Neutrophil (primary cell): ENCODE data around the gene FAM124A.

Source experiments
- H3K27ac ChIP-seq: fragments of 200-600 bp; sonication (generic); 2 replicates; pipeline ENCODE4 v1.5.1; 2016; ENCODE audit warnings: mild to moderate bottlenecking, moderate library complexity
- H3K27me3 ChIP-seq: fragments of 200-600 bp; sonication (generic); 2 replicates; pipeline ENCODE4 v1.6.0; 2016; ENCODE audit warnings: mild to moderate bottlenecking
- H3K36me3 ChIP-seq: fragments of 200-600 bp; sonication (generic); 2 replicates; pipeline ENCODE4 v1.5.1; 2017
- H3K4me1 ChIP-seq, 2 experiments: fragments of 200-600 bp in 1 of 2; sonication (generic) in 1 of 2; 1 replicate in 1 of 2; 2 replicates in 1 of 2; pipeline versions ENCODE4 v1.5.1 to v1.6.1; 2013 to 2016; ENCODE audit warnings: low read depth in 1 of 2, low read length in 1 of 2, mild to moderate bottlenecking in 1 of 2, moderate library complexity in 1 of 2; ENCODE audit not compliant: control insufficient read depth in 1 of 2, insufficient read depth in 1 of 2
- H3K4me3 ChIP-seq, 2 experiments: fragments of 200-600 bp in 1 of 2; sonication (generic) in 1 of 2; 1 replicate in 1 of 2; 2 replicates in 1 of 2; pipeline ENCODE4 v1.5.1; 2013 to 2016; ENCODE audit warnings: low read depth in 1 of 2, low read length in 1 of 2, mild to moderate bottlenecking in 1 of 2, moderate library complexity in 1 of 2
- H3K9me3 ChIP-seq: fragments of 200-600 bp; sonication (generic); 2 replicates; pipeline ENCODE4 v1.5.1; 2016
- TF ChIP-seq, protein P1 (sequence below): fragments of 200-600 bp; sonication (generic); IDR thresholded peaks from 2 replicates; pipeline ENCODE4 v1.5.1; 2016; ENCODE audit warnings: antibody characterized with exemption

The FAM124A gene

DNA sequence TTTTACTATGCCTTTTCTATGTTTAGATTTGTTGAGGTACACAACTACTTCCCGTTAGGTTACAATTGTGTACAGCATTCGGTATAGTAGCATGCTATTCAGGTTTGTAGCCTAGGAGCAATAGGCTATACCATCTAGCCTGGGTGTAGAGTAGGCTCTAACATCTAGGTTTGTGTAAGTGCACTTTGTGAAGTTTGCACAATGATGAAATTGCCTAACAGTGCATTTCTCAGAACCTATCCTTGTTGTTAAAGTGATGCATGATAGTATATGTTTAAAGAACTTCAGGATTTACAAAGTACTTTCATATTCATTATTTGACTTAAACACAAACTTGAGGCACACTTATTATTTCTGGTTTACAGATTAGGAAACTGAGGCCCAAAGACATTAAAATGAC lies 105.8 kb downstream of the FAM124A start:
- TF ChIP-seq, protein P1, sequence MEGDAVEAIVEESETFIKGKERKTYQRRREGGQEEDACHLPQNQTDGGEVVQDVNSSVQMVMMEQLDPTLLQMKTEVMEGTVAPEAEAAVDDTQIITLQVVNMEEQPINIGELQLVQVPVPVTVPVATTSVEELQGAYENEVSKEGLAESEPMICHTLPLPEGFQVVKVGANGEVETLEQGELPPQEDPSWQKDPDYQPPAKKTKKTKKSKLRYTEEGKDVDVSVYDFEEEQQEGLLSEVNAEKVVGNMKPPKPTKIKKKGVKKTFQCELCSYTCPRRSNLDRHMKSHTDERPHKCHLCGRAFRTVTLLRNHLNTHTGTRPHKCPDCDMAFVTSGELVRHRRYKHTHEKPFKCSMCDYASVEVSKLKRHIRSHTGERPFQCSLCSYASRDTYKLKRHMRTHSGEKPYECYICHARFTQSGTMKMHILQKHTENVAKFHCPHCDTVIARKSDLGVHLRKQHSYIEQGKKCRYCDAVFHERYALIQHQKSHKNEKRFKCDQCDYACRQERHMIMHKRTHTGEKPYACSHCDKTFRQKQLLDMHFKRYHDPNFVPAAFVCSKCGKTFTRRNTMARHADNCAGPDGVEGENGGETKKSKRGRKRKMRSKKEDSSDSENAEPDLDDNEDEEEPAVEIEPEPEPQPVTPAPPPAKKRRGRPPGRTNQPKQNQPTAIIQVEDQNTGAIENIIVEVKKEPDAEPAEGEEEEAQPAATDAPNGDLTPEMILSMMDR, result no peak
- H3K4me1 ChIP-seq, result no peaks in the 10 kb centered on the region

DNA sequence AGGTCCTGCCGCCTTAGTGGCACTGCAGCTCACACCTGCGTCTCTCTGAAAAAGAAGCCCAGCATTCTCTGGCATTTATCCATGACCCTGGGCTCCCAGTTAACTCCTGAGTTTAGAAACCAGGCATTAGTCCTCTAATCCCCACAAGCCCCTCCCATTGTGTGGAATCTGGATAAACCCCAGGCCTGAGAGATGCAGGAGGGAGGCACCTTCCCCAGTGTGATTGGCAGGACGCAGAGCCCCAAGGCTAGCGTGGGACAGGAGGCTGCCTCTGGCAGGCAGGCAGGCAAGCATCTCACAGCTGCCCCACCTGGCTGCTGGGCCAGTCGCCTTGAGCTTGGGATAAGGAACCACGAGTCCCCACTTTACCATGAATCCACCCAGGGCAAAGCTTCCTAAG lies 106.3 kb downstream of the FAM124A start:
- no peaks in the 10 kb centered on the region for H3K27me3 ChIP-seq
- no peaks in the 10 kb centered on the region for H3K9me3 ChIP-seq
- H3K36me3 ChIP-seq, result no peaks in the 10 kb centered on the region
- no peak overlapping the region for H3K4me3 ChIP-seq
- TF ChIP-seq, protein P1, result no peak
- H3K4me1 ChIP-seq, result no peaks in the 10 kb centered on the region
- H3K27ac ChIP-seq, result no peak overlapping the region

More for the DNA sequence above, 105.8 kb downstream of the FAM124A start:
- no peaks in the 10 kb centered on the region for H3K36me3 ChIP-seq
- H3K27me3 ChIP-seq, result no peaks in the 10 kb centered on the region
- H3K27ac ChIP-seq, result no peak overlapping the region
- H3K9me3 ChIP-seq, result no peaks in the 10 kb centered on the region
- H3K4me3 ChIP-seq, result no peak overlapping the region

- Histone ChIP-seq H3K4me1 (no peaks in the 10 kb centered on the region), H3K9me3 (no peaks in the 10 kb centered on the region), H3K27me3 (no peaks in the 10 kb centered on the region), H3K4me3 (no peak overlapping the region), H3K27ac (no peak overlapping the region), H3K36me3 (no peaks in the 10 kb centered on the region)
- TF ChIP-seq, protein P1, result no peak
These were observed 107.4 kb downstream of the FAM124A start for GRCh38 chr13:51329606-51330005.

GRCh38 chr13:51330791-51331190 lies 108.6 kb downstream of the FAM124A start:
- H3K27me3 ChIP-seq, result no peaks in the 10 kb centered on the region
- no peaks in the 10 kb centered on the region for H3K4me1 ChIP-seq
- no peaks in the 10 kb centered on the region for H3K9me3 ChIP-seq
- H3K27ac ChIP-seq, result no peak overlapping the region
- TF ChIP-seq, protein P1, result no peak
- no peaks in the 10 kb centered on the region for H3K36me3 ChIP-seq
- no peak overlapping the region for H3K4me3 ChIP-seq

- Histone ChIP-seq H3K4me3 (no peak overlapping the region), H3K4me1 (no peaks in the 10 kb centered on the region), H3K27me3 (no peaks in the 10 kb centered on the region), H3K9me3 (no peaks in the 10 kb centered on the region), H3K27ac (no peak overlapping the region), H3K36me3 (no peaks in the 10 kb centered on the region)
- TF ChIP-seq, protein P1, result no peak
These were observed 109.2 kb downstream of the FAM124A start for GRCh38 chr13:51331354-51331861.
